ENCODE measurements around the gene TMEM266.

Gene TMEM266

GRCh38 chr15:76229266-76229665, 169.5 kb downstream of the TMEM266 start:
- H3K9ac ChIP-seq (ENCODE audit: low read depth, low read length) = no peak overlapping the region
- H3K27ac ChIP-seq (ENCODE audit: low read depth, low read length) = no peak overlapping the region
- no peak overlapping the region for H3K4me3 ChIP-seq (ENCODE audit: low read length)
- H3K4me1 ChIP-seq (ENCODE audit: insufficient read depth, low read length) = peaks cover 6% of the 10 kb centered on the region
- no peaks in the 10 kb centered on the region for H3K27me3 ChIP-seq (ENCODE audit: insufficient read depth, low read length)
- H3K36me3 ChIP-seq (ENCODE audit: insufficient read depth, low read length) = peaks cover 22% of the 10 kb centered on the region
- 40% methylated on average over 1 of the region's 1 CpG for WGBS
- H3K9me3 ChIP-seq (ENCODE audit: insufficient read depth, low read depth, low read length) = no peaks in the 10 kb centered on the region

- Histone ChIP-seq H3K4me1 (ENCODE audit: insufficient read depth, low read length) (peaks cover 15% of the 10 kb centered on the region), H3K9me3 (ENCODE audit: insufficient read depth, low read depth, low read length) (no peaks in the 10 kb centered on the region), H3K4me3 (ENCODE audit: low read length) (no peak overlapping the region), H3K27ac (ENCODE audit: low read depth, low read length) (no peak overlapping the region), H3K36me3 (ENCODE audit: insufficient read depth, low read length) (peaks cover 7% of the 10 kb centered on the region; the same call in 1 of the 2 replicates), H3K27me3 (ENCODE audit: insufficient read depth, low read length) (no peaks in the 10 kb centered on the region), H3K9ac (ENCODE audit: low read depth, low read length) (no peak overlapping the region)
- WGBS = 91% methylated on average over 1 of the region's 1 CpG
Measured at GRCh38 chr15:76233921-76234320, 174.1 kb downstream of the TMEM266 start.

- Histone ChIP-seq H3K36me3 (ENCODE audit: insufficient read depth, low read length) (peaks cover 7% of the 10 kb centered on the region; the same call in 1 of the 2 replicates), H3K9me3 (ENCODE audit: insufficient read depth, low read depth, low read length) (no peaks in the 10 kb centered on the region), H3K27me3 (ENCODE audit: insufficient read depth, low read length) (no peaks in the 10 kb centered on the region), H3K4me1 (ENCODE audit: insufficient read depth, low read length) (peaks cover 15% of the 10 kb centered on the region), H3K4me3 (ENCODE audit: low read length) (no peak overlapping the region), H3K27ac (ENCODE audit: low read depth, low read length) (no peak overlapping the region), H3K9ac (ENCODE audit: low read depth, low read length) (no peak overlapping the region)
- 38% methylated on average over 4 of the region's 4 CpGs for WGBS
Measured at GRCh38 chr15:76234337-76234889, 174.6 kb downstream of the TMEM266 start.

GRCh38 chr15:76235186-76235826, 175.5 kb downstream of the TMEM266 start:
- peaks cover 7% of the 10 kb centered on the region; the same call in 1 of the 2 replicates for H3K36me3 ChIP-seq (ENCODE audit: insufficient read depth, low read length)
- no peak overlapping the region for H3K9ac ChIP-seq (ENCODE audit: low read depth, low read length)
- no peak overlapping the region for H3K27ac ChIP-seq (ENCODE audit: low read depth, low read length)
- H3K4me3 ChIP-seq (ENCODE audit: low read length) = no peak overlapping the region
- no peaks in the 10 kb centered on the region for H3K9me3 ChIP-seq (ENCODE audit: insufficient read depth, low read depth, low read length)
- H3K4me1 ChIP-seq (ENCODE audit: insufficient read depth, low read length) = peaks cover 15% of the 10 kb centered on the region
- 65% methylated on average over 2 of the region's 3 CpGs for WGBS
- no peaks in the 10 kb centered on the region for H3K27me3 ChIP-seq (ENCODE audit: insufficient read depth, low read length)

DNA sequence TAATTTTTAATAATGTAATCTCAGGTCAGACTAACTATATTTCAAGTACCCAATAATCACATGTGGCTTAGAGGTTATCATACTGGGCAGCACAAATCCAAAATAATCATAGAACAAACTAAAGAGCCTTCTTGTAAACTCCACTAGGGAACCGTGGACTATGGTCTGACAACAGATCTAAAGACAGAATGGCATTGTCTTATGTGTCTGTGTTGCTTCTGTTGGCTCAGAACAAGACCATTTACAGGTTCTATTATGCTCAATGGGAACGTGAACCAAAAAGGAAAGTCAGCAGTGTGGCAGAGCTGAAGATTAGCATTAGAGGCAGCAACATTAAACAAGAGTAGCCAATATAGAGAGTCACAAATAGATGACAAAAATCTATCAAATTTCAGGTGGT, 176.6 kb downstream of the TMEM266 start:
- 84% methylated on average over 2 of the region's 2 CpGs for WGBS
- H3K9me3 ChIP-seq (ENCODE audit: insufficient read depth, low read depth, low read length) = no peaks in the 10 kb centered on the region
- no peaks in the 10 kb centered on the region for H3K27me3 ChIP-seq (ENCODE audit: insufficient read depth, low read length)
- no peak overlapping the region for H3K27ac ChIP-seq (ENCODE audit: low read depth, low read length)
- H3K9ac ChIP-seq (ENCODE audit: low read depth, low read length) = no peak overlapping the region
- H3K4me3 ChIP-seq (ENCODE audit: low read length) = no peak overlapping the region
- no peaks in the 10 kb centered on the region for H3K36me3 ChIP-seq (ENCODE audit: insufficient read depth, low read length)
- H3K4me1 ChIP-seq (ENCODE audit: insufficient read depth, low read length) = peaks cover 15% of the 10 kb centered on the region

- Histone ChIP-seq H3K9ac (ENCODE audit: low read depth, low read length) (no peak overlapping the region), H3K4me1 (ENCODE audit: insufficient read depth, low read length) (peaks cover 4% of the 10 kb centered on the region; the same call in 1 of the 2 replicates), H3K9me3 (ENCODE audit: insufficient read depth, low read depth, low read length) (no peaks in the 10 kb centered on the region), H3K36me3 (ENCODE audit: insufficient read depth, low read length) (peaks cover 6% of the 10 kb centered on the region; the same call in 1 of the 2 replicates), H3K27ac (ENCODE audit: low read depth, low read length) (no peak overlapping the region), H3K27me3 (ENCODE audit: insufficient read depth, low read length) (no peaks in the 10 kb centered on the region), H3K4me3 (ENCODE audit: low read length) (no peak overlapping the region)
- no CpG with 5 or more reads among the region's 1 CpG for WGBS
Measured at GRCh38 chr15:76239786-76240185, 180.0 kb downstream of the TMEM266 start.

- H3K9ac ChIP-seq (ENCODE audit: low read depth, low read length) = no peak overlapping the region
- H3K4me1 ChIP-seq (ENCODE audit: insufficient read depth, low read length) = no peaks in the 10 kb centered on the region
- H3K36me3 ChIP-seq (ENCODE audit: insufficient read depth, low read length) = peaks cover 6% of the 10 kb centered on the region; the same call in 1 of the 2 replicates
- H3K4me3 ChIP-seq (ENCODE audit: low read length) = no peak overlapping the region
- no peaks in the 10 kb centered on the region for H3K27me3 ChIP-seq (ENCODE audit: insufficient read depth, low read length)
- H3K9me3 ChIP-seq (ENCODE audit: insufficient read depth, low read depth, low read length) = no peaks in the 10 kb centered on the region
- H3K27ac ChIP-seq (ENCODE audit: low read depth, low read length) = no peak overlapping the region
- WGBS = 80% methylated on average over 1 of the region's 1 CpG
Measured at GRCh38 chr15:76245072-76245610, 185.4 kb downstream of the TMEM266 start.

DNA sequence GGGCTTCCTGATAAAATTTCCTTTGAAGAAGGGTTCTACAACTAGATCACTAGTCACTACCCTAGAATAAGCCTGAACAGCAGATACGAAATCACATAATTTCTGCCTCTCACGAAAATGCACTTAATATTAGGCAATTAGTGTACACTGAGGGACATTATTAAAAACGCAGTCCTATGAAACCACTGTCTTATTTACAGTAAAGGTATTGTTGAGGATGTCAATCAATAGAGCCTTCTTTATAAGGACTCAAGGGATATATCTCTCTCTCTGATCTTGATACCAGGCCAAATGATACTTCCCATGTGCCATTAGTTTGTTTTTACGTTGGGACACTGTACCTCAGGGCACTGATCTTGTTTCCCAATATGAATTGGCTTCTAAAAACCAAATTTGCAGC, 191.9 kb downstream of the TMEM266 start:
- WGBS = 97% methylated on average over 4 of the region's 4 CpGs
- no peak overlapping the region for H3K27ac ChIP-seq (ENCODE audit: low read depth, low read length)
- no peaks in the 10 kb centered on the region; the same call in 1 of the 2 replicates for H3K27me3 ChIP-seq (ENCODE audit: insufficient read depth, low read length)
- H3K4me1 ChIP-seq (ENCODE audit: insufficient read depth, low read length) = peaks cover 24% of the 10 kb centered on the region
- no peaks in the 10 kb centered on the region for H3K36me3 ChIP-seq (ENCODE audit: insufficient read depth, low read length)
- no peaks in the 10 kb centered on the region for H3K9me3 ChIP-seq (ENCODE audit: insufficient read depth, low read depth, low read length)
- no peak overlapping the region for H3K4me3 ChIP-seq (ENCODE audit: low read length)
- H3K9ac ChIP-seq (ENCODE audit: low read depth, low read length) = no peak overlapping the region

DNA sequence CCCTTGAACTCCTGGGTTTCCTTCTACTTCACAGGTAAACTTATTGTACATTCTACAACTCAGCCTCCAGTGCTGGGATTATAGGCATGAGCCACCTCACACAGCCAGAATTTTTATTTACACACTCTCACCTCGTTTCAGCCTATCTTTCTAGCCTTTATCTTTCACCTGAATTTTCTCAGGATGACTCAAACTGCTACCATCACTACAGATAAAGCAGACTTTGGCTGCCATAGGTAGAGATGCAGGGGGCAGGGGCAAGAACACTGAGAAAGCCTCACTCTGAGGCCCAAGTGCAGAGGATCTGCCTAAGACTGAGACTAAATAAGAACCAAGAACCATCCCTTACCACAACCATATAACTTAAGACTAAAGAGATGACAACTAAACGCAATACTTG, 192.5 kb downstream of the TMEM266 start:
- Histone ChIP-seq H3K27me3 (ENCODE audit: insufficient read depth, low read length) (no peaks in the 10 kb centered on the region; the same call in 1 of the 2 replicates), H3K4me3 (ENCODE audit: low read length) (no peak overlapping the region), H3K27ac (ENCODE audit: low read depth, low read length) (no peak overlapping the region), H3K9ac (ENCODE audit: low read depth, low read length) (no peak overlapping the region), H3K4me1 (ENCODE audit: insufficient read depth, low read length) (peaks cover 24% of the 10 kb centered on the region), H3K9me3 (ENCODE audit: insufficient read depth, low read depth, low read length) (no peaks in the 10 kb centered on the region), H3K36me3 (ENCODE audit: insufficient read depth, low read length) (no peaks in the 10 kb centered on the region)
- 88% methylated on average over 2 of the region's 2 CpGs for WGBS

GRCh38 chr15:76253691-76254473, 194.1 kb downstream of the TMEM266 start:
- WGBS = 28% methylated on average over 3 of the region's 3 CpGs
- H3K4me1 ChIP-seq (ENCODE audit: insufficient read depth, low read length) = peaks cover 24% of the 10 kb centered on the region
- H3K9me3 ChIP-seq (ENCODE audit: insufficient read depth, low read depth, low read length) = no peaks in the 10 kb centered on the region
- no peaks in the 10 kb centered on the region; the same call in 1 of the 2 replicates for H3K27me3 ChIP-seq (ENCODE audit: insufficient read depth, low read length)
- no peaks in the 10 kb centered on the region for H3K36me3 ChIP-seq (ENCODE audit: insufficient read depth, low read length)
- no peak overlapping the region; the same call in 1 of the 2 replicates for H3K4me3 ChIP-seq (ENCODE audit: low read length)
- H3K27ac ChIP-seq (ENCODE audit: low read depth, low read length) = no peak overlapping the region; the same call in 1 of the 2 replicates
- no peak overlapping the region for H3K9ac ChIP-seq (ENCODE audit: low read depth, low read length)
